ENCODE data around the gene TLR7. TPM values are rescaled to one million over a fixed set of nuclear protein-coding genes. Genes with fewer than 3 reads are reported as not detected.

The TLR7 gene
- total RNA-seq, 4 donors from 2014 or later: 0.30 to 1.2 (median 0.64) TPM

GRCh38 chrX:12901486-12901885, 34.6 kb downstream of the TLR7 start:
- H3K4me3 ChIP-seq: no peak overlapping the region
- peak; percentile 43 to 56 (median 47) for TF ChIP-seq CTCF (IDR thresholded peaks at IDR 0.05)
- TF ChIP-seq POLR2A (IDR thresholded peaks at IDR 0.05): no peak
- no peaks in the 10 kb centered on the region for H3K9me3 ChIP-seq
- no peaks in the 10 kb centered on the region for H3K27me3 ChIP-seq
- DNase-seq (ENCODE audit: low spot score in 2 of 2): peak; percentile 24 to 55
- WGBS, 2 donors: 23 to 24% methylated on average over 10 of the region's 10 CpGs
- no peaks in the 10 kb centered on the region for H3K4me1 ChIP-seq
- H3K27ac ChIP-seq: no peak overlapping the region
- H3K36me3 ChIP-seq: no peaks in the 10 kb centered on the region

GRCh38 chrX:12903646-12904045, 36.8 kb downstream of the TLR7 start:
- no peaks in the 10 kb centered on the region for H3K27me3 ChIP-seq
- H3K36me3 ChIP-seq: no peaks in the 10 kb centered on the region
- DNase-seq (ENCODE audit: low spot score in 2 of 2): peak in 1 of 2 donors; percentile 27
- no peaks in the 10 kb centered on the region for H3K9me3 ChIP-seq
- H3K4me1 ChIP-seq: no peaks in the 10 kb centered on the region
- peak overlapping the region in 1 of 4 donors; percentile 29 for H3K27ac ChIP-seq
- no peak overlapping the region for H3K4me3 ChIP-seq
- WGBS, 2 donors: 43 to 62% methylated on average over 6 to 8 of the region's 8 CpGs
- TF ChIP-seq EP300 (IDR thresholded peaks at IDR 0.05): peak in 1 of 2 donors; percentile 12
- no peak for TF ChIP-seq POLR2A (IDR thresholded peaks at IDR 0.05)
- no peak for TF ChIP-seq CTCF (IDR thresholded peaks at IDR 0.05)

GRCh38 chrX:12906046-12906761, 39.3 kb downstream of the TLR7 start, which contains the start of gene TLR8:
TLR8 (plus strand) TSS chrX:12906620; CDS start chrX:12906707, 87 bp downstream.
- DNase-seq (ENCODE audit: low spot score in 2 of 2): no peak
- no peaks in the 10 kb centered on the region for H3K9me3 ChIP-seq
- no peaks in the 10 kb centered on the region for H3K4me1 ChIP-seq
- WGBS, 2 donors: 77 to 81% methylated on average over 15 of the region's 15 CpGs
- no peaks in the 10 kb centered on the region for H3K27me3 ChIP-seq
- no peaks in the 10 kb centered on the region for H3K36me3 ChIP-seq
- no peak within 1 kb of the TSS for H3K27ac ChIP-seq
- H3K4me3 ChIP-seq: peak within 1 kb of the TSS in 1 of 4 donors; percentile 12
- TF ChIP-seq CTCF (IDR thresholded peaks at IDR 0.05) (no peak), POLR2A (IDR thresholded peaks at IDR 0.05) (no peak), EP300 (IDR thresholded peaks at IDR 0.05) (no peak)

GRCh38 chrX:12910423-12911121, 43.7 kb downstream of the TLR7 start:
- Histone ChIP-seq H3K4me1 (no peaks in the 10 kb centered on the region), H3K9me3 (no peaks in the 10 kb centered on the region), H3K4me3 (no peak overlapping the region), H3K27ac (no peak overlapping the region), H3K36me3 (no peaks in the 10 kb centered on the region), H3K27me3 (no peaks in the 10 kb centered on the region)
- DNase-seq (ENCODE audit: low spot score in 2 of 2): no peak
- TF ChIP-seq CTCF (IDR thresholded peaks at IDR 0.05) (no peak), EP300 (IDR thresholded peaks at IDR 0.05) (no peak), POLR2A (IDR thresholded peaks at IDR 0.05) (no peak)
- 49% methylated on average over 10 of the region's 10 CpGs for WGBS, 2 donors

GRCh38 chrX:12911122-12911470, 44.2 kb downstream of the TLR7 start:
- no peak overlapping the region for H3K4me3 ChIP-seq
- no peaks in the 10 kb centered on the region for H3K9me3 ChIP-seq
- TF ChIP-seq EP300 (IDR thresholded peaks at IDR 0.05) (no peak), POLR2A (IDR thresholded peaks at IDR 0.05) (no peak), CTCF (IDR thresholded peaks at IDR 0.05) (no peak)
- no peak overlapping the region for H3K27ac ChIP-seq
- 75 to 92% methylated on average over 2 of the region's 2 CpGs for WGBS, 2 donors
- H3K36me3 ChIP-seq: no peaks in the 10 kb centered on the region
- no peak for DNase-seq (ENCODE audit: low spot score in 2 of 2)
- H3K27me3 ChIP-seq: no peaks in the 10 kb centered on the region
- no peaks in the 10 kb centered on the region for H3K4me1 ChIP-seq

Measured in tibial nerve (tissue), 4 donors.